Endothelial cell of umbilical vein (primary cell): ENCODE results near the gene GPR160. TPM values are rescaled to one million over a fixed set of nuclear protein-coding genes. Genes with fewer than 3 reads are reported as not detected.
A peak's percentile ranks its signal among the peaks of the same experiment; 100 is the strongest.

Experiments used
- BruUV-seq: library from RNA; stranded (reverse); fragments of 400-500 nt; replicated peaks from 2 replicates; lab custom pipeline; 2021; lab: Mats Ljungman, UMichigan
- CTCF ChIA-PET: fragments of 300-600, 350-600 bp; sonication (Branson Sonifier 250); formaldehyde crosslinking; loops from one replicate; lab custom pipeline; 2021; ENCODE audit warnings: antibody characterized with exemption, inconsistent platforms; lab: Charles Lee
- POLR2A ChIA-PET: fragments of 300-600, 350-600 bp; sonication (Branson Sonifier 250); formaldehyde crosslinking; loops from one replicate; lab custom pipeline; 2021; ENCODE audit warnings: antibody characterized with exemption, inconsistent platforms; lab: Charles Lee
- DNase-seq: peaks from one replicate; pipeline ENCODE4 v3.0.0-alpha.2; 2011; ENCODE audit warnings: low read depth, low spot score
- FAIRE-seq: peaks from 2 replicates; lab custom pipeline; 2011; peaks lifted over from hg19 to GRCh38; lab: Jason Lieb, UNC
- H2AFZ ChIP-seq: 2 replicates; pipeline ENCODE4 v1.6.0; 2012; ENCODE audit warnings: low read depth, low read length, control low read depth, inconsistent platforms
- H3K27ac ChIP-seq: 2 replicates; pipeline ENCODE4 v1.5.1; 2011; ENCODE audit warnings: low read depth, mild to moderate bottlenecking, control low read depth, low read length, moderate library complexity; ENCODE audit not compliant: insufficient read depth
- H3K27me3 ChIP-seq, 2 experiments: 2 replicates each; pipeline versions ENCODE4 v1.6.0 to v1.6.1; 2011; ENCODE audit warnings: low read length in 2 of 2, mixed read lengths in 1 of 2; ENCODE audit not compliant: control insufficient read depth in 2 of 2, insufficient read depth in 2 of 2
- H3K36me3 ChIP-seq, 2 experiments: 2 replicates in 1 of 2; 3 replicates in 1 of 2; pipeline ENCODE4 v1.5.1; 2011; ENCODE audit warnings: low read length in 2 of 2, mild to moderate bottlenecking in 1 of 2, moderate library complexity in 1 of 2; ENCODE audit not compliant: control insufficient read depth in 2 of 2, insufficient read depth in 2 of 2; ENCODE audit errors: extremely low read depth in 1 of 2
- H3K4me1 ChIP-seq: 3 replicates; pipeline ENCODE4 v1.5.1; 2011; ENCODE audit warnings: mild to moderate bottlenecking, low read length; ENCODE audit not compliant: control insufficient read depth, insufficient read depth; ENCODE audit errors: extremely low read depth
- H3K4me2 ChIP-seq: 2 replicates; pipeline ENCODE4 v1.6.1; 2011; ENCODE audit warnings: low read length, control low read depth, mixed read lengths; ENCODE audit not compliant: insufficient read depth
- H3K4me3 ChIP-seq, 3 experiments: fragments of 200-600 bp in 1 of 3; sonication (generic), shearing (Covaris generic) in 1 of 3; replicated peaks in 1 of 3; 2 replicates each; pipeline ENCODE4 v1.5.1; 2011 to 2016; ENCODE audit warnings: control low read depth in 3 of 3, low read length in 3 of 3, mild to moderate bottlenecking in 2 of 3, inconsistent platforms in 1 of 3, low read depth in 1 of 3, moderate library complexity in 1 of 3; ENCODE audit not compliant: insufficient read depth in 1 of 3
- H3K79me2 ChIP-seq: 2 replicates; pipeline ENCODE4 v1.6.0; 2012; ENCODE audit warnings: low read length, inconsistent platforms; ENCODE audit not compliant: control insufficient read depth, insufficient read depth
- H3K9ac ChIP-seq: replicated peaks from 2 replicates; pipeline ENCODE3; 2011; ENCODE audit warnings: low read length, control low read depth; ENCODE audit not compliant: insufficient read depth; ENCODE audit errors: extremely low read depth
- H3K9me1 ChIP-seq: replicated peaks from 3 replicates; pipeline ENCODE4 v1.6.0; 2011; ENCODE audit warnings: mild to moderate bottlenecking, low read length; ENCODE audit not compliant: control insufficient read depth, insufficient read depth; ENCODE audit errors: extremely low read depth
- H3K9me3 ChIP-seq: replicated peaks from 2 replicates; pipeline ENCODE4 v1.5.1; 2012; ENCODE audit warnings: low read length, inconsistent platforms; ENCODE audit not compliant: control insufficient read depth, insufficient read depth
- H4K20me1 ChIP-seq: replicated peaks from 2 replicates; pipeline ENCODE3; 2011; ENCODE audit warnings: mild to moderate bottlenecking, low read length; ENCODE audit not compliant: control insufficient read depth, insufficient read depth; ENCODE audit errors: extremely low read depth
- CTCF ChIP-seq, 2 donors: IDR thresholded peaks; 1 replicate in 1 of 2; 2 replicates in 1 of 2; pipeline ENCODE4 v1.5.1; 2011; ENCODE audit warnings: low read length in 2 of 2, mild to moderate bottlenecking in 2 of 2, moderate library complexity in 2 of 2, control low read depth in 1 of 2, inconsistent platforms in 1 of 2, low read depth in 1 of 2; ENCODE audit not compliant: insufficient read depth in 1 of 2; ENCODE audit errors: extremely low read depth in 1 of 2
- EZH2 ChIP-seq: IDR thresholded peaks from 2 replicates; pipeline ENCODE4 v1.6.1; 2012; ENCODE audit warnings: borderline replicate concordance, low read depth, mild to moderate bottlenecking, moderate library complexity, low read length, inconsistent platforms; ENCODE audit not compliant: severe bottlenecking
- FOS ChIP-seq: IDR thresholded peaks from 2 replicates; pipeline ENCODE4 v1.6.1; 2011; ENCODE audit warnings: mild to moderate bottlenecking, low read length, moderate library complexity, borderline replicate concordance; ENCODE audit not compliant: insufficient read depth
- GATA2 ChIP-seq: IDR thresholded peaks from 2 replicates; pipeline ENCODE4 v1.7.0; 2011; ENCODE audit warnings: low read depth, mild to moderate bottlenecking, moderate library complexity, mixed read lengths, low read length; ENCODE audit not compliant: insufficient read length, insufficient read depth
- MAX ChIP-seq: IDR thresholded peaks from 2 replicates; pipeline ENCODE4 v1.6.1; 2011; ENCODE audit not compliant: insufficient read depth, insufficient read length
- POLR2A ChIP-seq: IDR thresholded peaks from 2 replicates; pipeline ENCODE4 v1.6.1; 2012; ENCODE audit warnings: low read depth, mild to moderate bottlenecking, control low read depth, low read length
- POLR2AphosphoS5 ChIP-seq: IDR thresholded peaks from 2 replicates; pipeline ENCODE4 v1.6.1; 2012; ENCODE audit warnings: low read depth, mild to moderate bottlenecking, control low read depth, low read length, moderate library complexity; ENCODE audit not compliant: insufficient read depth
- dilution Hi-C: fragments of 300-500 bp; cut with MboI; formaldehyde crosslinking; loops from one replicate; pipeline ENCODE4 v1.15.0; 2019; ENCODE audit warnings: low sequenced_read_pairs; ENCODE audit not compliant: extremely low pct_ligation_motif_present
- intact Hi-C: fragments of 100-400 bp; cut with micrococcal nuclease; formaldehyde crosslinking; loops from one replicate; pipeline ENCODE4 v1.10.0; 2022
- polyA plus RNA-seq, 4 experiments: library from polyadenylated mRNA; depleted of rRNA in 3 of 4; stranded (reverse) in 3 of 4; unstranded in 1 of 4; fragments of >200 nt; gene quantifications; 2 replicates each; pipeline versions ENCODE4 v1.2.1 to v1.2.3, GENCODE V29; 2011 to 2012; ENCODE audit warnings: missing spikeins in 1 of 4
- total RNA-seq: library from RNA; stranded (reverse); gene quantifications from 2 replicates; pipeline ENCODE4 v1.2.3, GENCODE V29; 2021

GPR160 gene
- total and polyA plus RNA-seq, 2 donors (not counting 3 experiments of a cell fraction or from before 2014, with no cell fraction given) = 0.39 to 1.3 TPM

- DNase-seq = no peak
- peaks cover 7 to 9% of the 10 kb centered on the region in 2 experiments for H3K36me3 ChIP-seq
- H3K27me3 ChIP-seq = no peaks in the 10 kb centered on the region
- no peak overlapping the region for H3K27ac ChIP-seq
- no peaks in the 10 kb centered on the region for H3K9me3 ChIP-seq
- H3K4me3 ChIP-seq = no peak overlapping the region
- CTCF ChIA-PET = interaction anchor here (1.7 kb wide), 1 partner anchor 11 kb away, joined by 9 read pairs; no protein-coding TSS in a partner anchor
- no peak for FAIRE-seq
- no peaks in the 10 kb centered on the region for H3K9me1 ChIP-seq
- no peak for TF ChIP-seq GATA2
- TF ChIP-seq POLR2A = no peak
- no peak for TF ChIP-seq EZH2
- no peak for TF ChIP-seq FOS
- TF ChIP-seq MAX = no peak
- TF ChIP-seq POLR2AphosphoS5 = no peak
- no peak for TF ChIP-seq CTCF (IDR thresholded peaks at IDR 0.05; ENCODE audit: extremely low read depth in 1 of 2, insufficient read depth in 1 of 2, low read depth in 1 of 2, low read length in 2 of 2)
- H3K9ac ChIP-seq = no peak overlapping the region
- intact Hi-C loops (no loop called here), dilution Hi-C loops (no loop called here)
- H3K79me2 ChIP-seq = no peaks in the 10 kb centered on the region
- no peak overlapping the region for H2AFZ ChIP-seq
- POLR2A ChIA-PET = interaction anchor here (0.8 kb wide), 1 partner anchor 21 kb away, joined by 3 read pairs; no protein-coding TSS in a partner anchor
- TSS peak; percentile 61 for BruUV-seq
- no peak overlapping the region for H3K4me2 ChIP-seq
- H4K20me1 ChIP-seq = no peaks in the 10 kb centered on the region
- no peaks in the 10 kb centered on the region for H3K4me1 ChIP-seq
Observed at GRCh38 chr3:170128977-170129431, 91.2 kb downstream of the GPR160 start.
